CD4-positive, alpha-beta T cell treated with Interleukin-1 beta for 1 hour (primary cell): ENCODE data around the gene GIMAP2.
"Not testable (repeated sequence)": the region's sequence is repeated elsewhere in the genome, so short reads cannot be mapped to it uniquely, and the experiment has no call there.

ENCODE experiments used
- DNase-seq, 2 donors: peaks; one replicate each; pipeline ENCODE4 v3.0.0-alpha.2; 2020 to 2022

GIMAP2 gene

GRCh38 chr7:150678601-150679000, 6.9 kb upstream of the GIMAP2 start:
- not testable (repeated sequence) for DNase-seq

- not testable (repeated sequence) for DNase-seq
Observed at GRCh38 chr7:150680364-150680763, 5.1 kb upstream of the GIMAP2 start.

GRCh38 chr7:150686030-150686631, 625 bp downstream of the GIMAP2 start:
- no peak for DNase-seq

GRCh38 chr7:150688630-150689029, 3.1 kb downstream of the GIMAP2 start:
- DNase-seq, result no peak

- no peak for DNase-seq
Observed at GRCh38 chr7:150695654-150696053, 10.1 kb downstream of the GIMAP2 start.

- no peak for DNase-seq
Observed at GRCh38 chr7:150703209-150703608, 17.7 kb downstream of the GIMAP2 start.

- no peak for DNase-seq
Observed at GRCh38 chr7:150715293-150715692, 29.8 kb downstream of the GIMAP2 start.

GRCh38 chr7:150715738-150716137, 30.2 kb downstream of the GIMAP2 start:
- DNase-seq, result no peak

GRCh38 chr7:150716368-150716767, 30.9 kb downstream of the GIMAP2 start, which contains the start of gene GIMAP1:
Gene GIMAP1, plus strand, starts transcription at chr7:150716613. Its CDS starts 2,435 bp downstream, at chr7:150719048.
- DNase-seq, result peak; percentile 56 to 67

GRCh38 chr7:150716939-150717338, 31.4 kb downstream of the GIMAP2 start:
- no peak for DNase-seq

GRCh38 chr7:150717814-150718420, 32.4 kb downstream of the GIMAP2 start:
- DNase-seq, result no peak

GRCh38 chr7:150719436-150719835, 33.9 kb downstream of the GIMAP2 start:
- no peak for DNase-seq

- DNase-seq, result no peak
Observed at GRCh38 chr7:150719960-150720891, 34.7 kb downstream of the GIMAP2 start.

- no peak for DNase-seq
Observed at GRCh38 chr7:150721970-150722373, 36.5 kb downstream of the GIMAP2 start.

GRCh38 chr7:150722431-150722931, 37.0 kb downstream of the GIMAP2 start:
- no peak for DNase-seq

GRCh38 chr7:150723467-150723866, 38.0 kb downstream of the GIMAP2 start:
- DNase-seq, result no peak

- no peak for DNase-seq
Observed at GRCh38 chr7:150727381-150727780, 41.9 kb downstream of the GIMAP2 start.

GRCh38 chr7:150728011-150728410, 42.5 kb downstream of the GIMAP2 start:
- no peak for DNase-seq

GRCh38 chr7:150728609-150729008, 43.1 kb downstream of the GIMAP2 start:
- no peak for DNase-seq

GRCh38 chr7:150731916-150732315, 46.4 kb downstream of the GIMAP2 start:
- DNase-seq, result no peak

- DNase-seq, result no peak
Observed at GRCh38 chr7:150732786-150733481, 47.4 kb downstream of the GIMAP2 start.

GRCh38 chr7:150733482-150734095, 48.1 kb downstream of the GIMAP2 start:
- no peak for DNase-seq
